ENCODE results near the gene RAD51B.
A peak's percentile ranks its signal among the peaks of the same experiment; 100 is the strongest.

The RAD51B gene

GRCh38 chr14:68704736-68705720 is 885.4 kb downstream of the RAD51B start:
- DNase-seq, result no peak

- no peak for DNase-seq
These were observed 886.2 kb downstream of the RAD51B start for GRCh38 chr14:68705741-68706283.

- no peak for DNase-seq
These were observed 887.9 kb downstream of the RAD51B start for GRCh38 chr14:68707482-68707881.

- DNase-seq, result no peak
These were observed 888.8 kb downstream of the RAD51B start for GRCh38 chr14:68708343-68708742.

GRCh38 chr14:68709007-68709406 is 889.4 kb downstream of the RAD51B start:
- DNase-seq, result no peak

GRCh38 chr14:68710776-68711175 is 891.2 kb downstream of the RAD51B start:
- DNase-seq, result no peak

- DNase-seq, result peak; percentile 9
These were observed 892.2 kb downstream of the RAD51B start for GRCh38 chr14:68711561-68712309.

- no peak for DNase-seq
These were observed 893.3 kb downstream of the RAD51B start for GRCh38 chr14:68712703-68713370.

GRCh38 chr14:68713782-68714181 is 894.2 kb downstream of the RAD51B start:
- DNase-seq, result no peak

GRCh38 chr14:68714991-68715924 is 895.7 kb downstream of the RAD51B start:
- peak; percentile 15 for DNase-seq

- no peak for DNase-seq
These were observed 897.1 kb downstream of the RAD51B start for GRCh38 chr14:68716698-68717097.

GRCh38 chr14:68718023-68718990 is 898.7 kb downstream of the RAD51B start:
- DNase-seq, result peak; percentile 13

GRCh38 chr14:68719634-68720384 is 900.2 kb downstream of the RAD51B start:
- no peak for DNase-seq

GRCh38 chr14:68722186-68722585 is 902.6 kb downstream of the RAD51B start:
- no peak for DNase-seq

GRCh38 chr14:68722968-68723566 is 903.5 kb downstream of the RAD51B start:
- no peak for DNase-seq

GRCh38 chr14:68723808-68724268 is 904.3 kb downstream of the RAD51B start:
- no peak for DNase-seq

- no peak for DNase-seq
These were observed 905.3 kb downstream of the RAD51B start for GRCh38 chr14:68724914-68725313.

- no peak for DNase-seq
These were observed 906.6 kb downstream of the RAD51B start for GRCh38 chr14:68726093-68726695.

All from stimulated activated CD4-positive, alpha-beta T cell treated with anti-CD3 and anti-CD28 coated beads, Interleukin-1b, Interleukin-23, amount 100 ng/mL, for 48 hours (primary cell).